Glomerular endothelial cell (primary cell): ENCODE data around the gene ANKRD33B. TPM values are rescaled to one million over a fixed set of nuclear protein-coding genes. Genes with fewer than 3 reads are reported as not detected.
"Not testable (repeated sequence)": the region's sequence is repeated elsewhere in the genome, so short reads cannot be mapped to it uniquely, and the experiment has no call there.

Source experiments
- DNase-seq: peaks from one replicate; pipeline ENCODE4 v3.0.0-alpha.2; 2011; ENCODE audit warnings: low read depth, low spot score; ENCODE audit errors: extremely low read depth
- total RNA-seq: library from RNA; depleted of rRNA; stranded (reverse); fragments of >200 nt; gene quantifications from 2 replicates; pipeline ENCODE4 v1.2.3, GENCODE V29; 2015

The ANKRD33B gene
- total RNA-seq, 1 donor from 2014 or later = 6.1 TPM

DNA sequence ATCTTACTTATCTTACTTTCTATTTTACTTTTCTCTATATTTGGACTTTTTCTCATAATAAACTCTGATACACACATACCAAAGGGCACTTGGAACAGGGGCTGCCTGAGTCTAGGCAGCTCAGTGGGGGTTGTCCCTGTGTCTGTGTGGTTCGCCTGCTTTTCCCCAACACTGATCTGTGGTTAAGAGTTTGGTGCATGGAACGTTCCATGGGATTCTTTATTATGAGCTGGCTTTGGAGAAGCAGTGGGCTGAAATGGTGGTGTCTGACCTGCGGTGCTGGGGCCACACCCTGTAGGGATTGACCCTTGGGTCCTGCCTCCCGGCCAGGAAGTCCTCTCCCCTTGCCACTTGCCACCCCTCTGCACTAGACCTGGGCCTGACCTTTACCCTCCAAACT lies 47.4 kb downstream of the ANKRD33B start:
- no peak for DNase-seq

GRCh38 chr5:10612251-10612650 lies 48.4 kb downstream of the ANKRD33B start:
- DNase-seq = no peak

GRCh38 chr5:10615693-10616092 lies 51.8 kb downstream of the ANKRD33B start:
- DNase-seq = no peak

- DNase-seq = no peak
Measured at GRCh38 chr5:10617103-10617502, 53.2 kb downstream of the ANKRD33B start.

GRCh38 chr5:10618311-10618710 lies 54.4 kb downstream of the ANKRD33B start:
- DNase-seq = no peak

GRCh38 chr5:10619649-10620048 lies 55.8 kb downstream of the ANKRD33B start:
- no peak for DNase-seq

DNA sequence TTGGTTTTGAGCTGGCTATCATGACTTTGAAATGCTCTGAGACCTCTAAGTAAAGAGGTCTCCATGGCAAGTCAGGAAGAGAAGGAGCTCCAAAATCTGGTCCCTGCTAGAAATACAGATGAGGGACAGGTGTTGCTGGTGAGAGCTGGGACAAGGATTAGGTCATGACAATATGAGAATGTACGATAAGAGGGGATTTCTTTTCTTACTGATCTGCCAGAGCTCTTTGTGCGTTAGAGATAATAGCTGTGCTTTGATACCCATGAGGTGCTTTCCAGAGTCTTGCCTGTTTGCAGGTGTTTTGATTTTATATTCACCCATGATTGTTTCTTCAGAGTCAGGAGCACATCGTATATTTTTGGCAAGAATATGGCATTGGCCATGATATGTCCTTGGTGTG lies 56.5 kb downstream of the ANKRD33B start:
- no peak for DNase-seq

GRCh38 chr5:10621832-10622231 lies 58.0 kb downstream of the ANKRD33B start:
- no peak for DNase-seq

DNA sequence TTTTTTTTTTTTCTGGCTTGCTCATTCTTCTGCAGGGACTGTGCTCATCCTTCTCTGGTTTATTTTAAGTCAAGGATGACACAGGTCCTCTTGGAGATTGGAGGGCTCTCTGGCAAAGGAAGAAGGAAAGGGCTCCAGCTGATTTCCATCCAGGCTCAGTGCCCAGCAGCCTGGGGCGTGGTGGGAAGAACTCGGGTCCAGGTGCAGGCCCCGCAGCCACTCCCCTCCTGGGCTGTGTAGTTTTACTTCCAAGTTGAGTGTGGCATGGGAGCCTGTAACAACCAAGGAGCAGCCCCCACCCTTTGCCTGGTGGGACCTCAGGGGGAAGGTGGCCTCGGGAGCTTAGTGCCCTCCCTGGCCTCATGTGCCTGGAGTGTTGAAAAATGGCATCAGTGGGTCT lies 58.9 kb downstream of the ANKRD33B start:
- DNase-seq = no peak

- DNase-seq = no peak
Measured at GRCh38 chr5:10623305-10623910, 59.5 kb downstream of the ANKRD33B start.

- no peak for DNase-seq
Measured at GRCh38 chr5:10624206-10624605, 60.3 kb downstream of the ANKRD33B start.

GRCh38 chr5:10624679-10625078 lies 60.8 kb downstream of the ANKRD33B start:
- DNase-seq = no peak

DNA sequence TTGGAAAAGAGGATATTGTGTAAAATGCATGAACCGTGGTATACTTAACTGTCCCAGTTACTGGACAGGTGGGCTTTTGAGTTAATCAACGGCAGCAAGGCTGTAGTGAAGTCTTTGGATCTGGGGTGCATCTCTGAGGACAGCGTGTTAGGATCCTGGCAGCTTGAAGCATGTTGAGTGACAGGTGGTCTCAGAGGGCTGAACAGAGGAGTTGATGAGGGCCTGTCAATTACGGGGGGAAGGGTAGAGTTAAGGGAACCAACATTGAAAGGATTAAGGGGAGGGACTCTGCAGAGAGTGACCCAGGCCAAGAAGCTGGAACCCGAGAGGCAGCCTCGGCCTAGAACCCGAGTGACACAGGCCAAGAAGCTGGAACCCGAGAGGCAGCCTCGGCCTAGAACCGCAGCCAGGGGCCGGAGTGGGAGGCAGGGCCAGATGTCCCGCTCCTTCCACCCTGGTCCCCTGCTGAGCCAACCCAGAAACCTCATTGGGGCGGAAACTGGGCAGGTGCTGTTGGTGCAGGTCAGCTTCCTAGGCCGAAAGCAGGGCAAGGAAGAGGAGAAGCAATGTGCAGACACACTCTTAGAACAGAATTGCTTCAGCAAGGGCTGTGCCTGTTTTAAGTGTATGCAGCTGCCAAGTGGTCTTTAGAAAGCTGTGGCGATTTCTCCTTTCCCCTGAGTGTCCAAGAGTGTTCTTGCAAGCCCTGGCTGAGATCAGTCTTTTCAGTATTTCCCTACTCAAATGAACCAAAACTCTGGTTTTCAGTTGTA lies 62.0 kb downstream of the ANKRD33B start:
- DNase-seq = no peak

GRCh38 chr5:10626473-10627013 lies 62.7 kb downstream of the ANKRD33B start:
- DNase-seq = no peak

DNA sequence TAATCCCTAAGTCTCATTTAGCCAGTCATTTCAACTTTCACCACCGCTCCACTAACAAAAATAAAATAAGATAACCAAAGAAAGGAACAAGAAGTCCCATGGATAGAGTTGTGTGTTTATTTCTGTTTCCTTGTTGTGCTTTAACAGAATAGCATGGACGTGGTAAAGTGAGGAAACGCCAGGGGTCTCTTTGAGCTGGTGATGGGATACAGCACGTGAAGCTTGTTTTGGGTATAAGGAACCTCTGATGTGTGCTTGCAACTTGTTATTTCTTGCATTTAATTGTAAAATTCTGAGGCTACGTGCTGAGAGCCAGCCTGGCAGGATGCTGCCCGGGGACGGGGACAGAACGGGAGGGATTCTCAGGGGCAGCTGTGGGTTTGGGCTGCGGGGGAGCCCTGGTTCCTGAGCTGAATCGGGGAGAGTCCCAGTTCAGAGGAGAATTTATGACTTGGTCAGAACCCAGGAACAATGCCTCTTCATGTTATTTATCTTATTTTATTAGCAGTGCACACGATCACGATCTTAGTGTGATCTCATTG lies 63.4 kb downstream of the ANKRD33B start:
- DNase-seq = no peak

- DNase-seq = no peak
Measured at GRCh38 chr5:10628601-10629000, 64.7 kb downstream of the ANKRD33B start.

DNA sequence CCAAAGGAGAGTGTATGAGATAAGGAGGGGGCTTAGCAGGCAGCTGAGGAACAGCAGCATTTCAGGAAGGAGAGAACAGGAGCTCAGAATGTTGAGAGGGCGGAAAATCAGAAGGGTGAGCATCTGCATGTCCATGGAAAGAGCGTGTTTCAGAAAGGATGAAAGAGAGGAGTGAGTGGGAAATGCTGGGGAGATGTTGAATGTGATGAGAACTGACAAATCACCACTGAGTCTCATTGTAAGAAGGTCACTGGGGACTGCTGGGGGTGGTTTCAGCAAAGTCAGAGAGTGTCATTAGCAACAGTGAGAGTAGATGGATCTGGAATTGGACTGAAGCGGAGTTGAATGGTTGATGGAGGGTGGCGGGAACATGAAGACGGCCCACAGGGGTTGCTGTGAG lies 65.8 kb downstream of the ANKRD33B start:
- no peak for DNase-seq

DNA sequence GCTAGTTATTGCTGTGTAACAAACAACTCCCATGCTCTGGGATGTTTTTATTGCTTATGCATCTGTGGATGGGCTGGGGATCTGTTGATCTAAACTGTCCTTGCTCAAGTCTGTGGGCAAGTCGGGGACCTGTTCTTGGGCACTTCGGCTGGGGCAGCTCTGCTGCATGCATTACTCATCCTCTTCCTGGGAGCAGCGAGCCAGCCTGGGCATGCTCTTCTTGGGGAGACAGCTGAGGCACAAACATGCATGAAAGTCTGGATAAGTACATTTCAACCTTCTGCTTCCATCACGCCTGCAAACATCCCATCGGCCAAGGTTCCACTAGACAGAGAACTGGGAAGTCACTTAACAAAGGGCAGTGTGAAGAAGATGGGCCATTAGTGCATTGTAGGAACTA lies 66.3 kb downstream of the ANKRD33B start:
- DNase-seq = no peak

DNA sequence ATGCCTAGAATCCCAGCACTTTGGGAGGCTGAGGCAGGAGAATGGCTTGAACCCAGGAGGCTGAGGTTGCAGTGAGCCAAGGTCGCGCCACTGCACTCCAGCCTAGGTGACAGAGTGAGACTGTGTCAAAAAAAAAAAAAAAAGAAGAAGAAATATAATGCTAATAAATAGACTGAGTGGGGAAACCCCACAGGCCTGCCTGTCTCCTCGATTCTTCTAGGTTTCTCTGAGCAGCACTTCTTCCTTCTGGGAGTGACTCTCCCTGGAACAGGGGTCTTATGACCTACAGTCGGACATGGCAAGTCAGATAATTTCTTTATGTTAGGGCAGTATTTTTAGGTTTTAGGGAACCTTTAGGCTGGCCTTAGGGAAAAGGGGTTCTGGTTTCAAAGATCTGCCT lies 66.9 kb downstream of the ANKRD33B start:
- DNase-seq = not testable (repeated sequence)

GRCh38 chr5:10631316-10631996 lies 67.6 kb downstream of the ANKRD33B start:
- no peak for DNase-seq

- DNase-seq = no peak
Measured at GRCh38 chr5:10632110-10632761, 68.4 kb downstream of the ANKRD33B start.
